Epithelial cell of proximal tubule (primary cell): ENCODE results near the gene TINCR. TPM values are rescaled to one million over a fixed set of nuclear protein-coding genes. Genes with fewer than 3 reads are reported as not detected.
"Not testable (repeated sequence)": the region's sequence is repeated elsewhere in the genome, so short reads cannot be mapped to it uniquely, and the experiment has no call there.

Experiments
- DNase-seq: peaks from one replicate; pipeline ENCODE4 v3.0.0-alpha.2; 2011; ENCODE audit warnings: low read depth
- H3K4me3 ChIP-seq: 2 replicates; pipeline ENCODE4 v1.5.1; 2011; ENCODE audit warnings: low read depth, mild to moderate bottlenecking, low read length
- CTCF ChIP-seq: conservative IDR thresholded peaks from 2 replicates; pipeline ENCODE4 v1.5.1; 2012; ENCODE audit warnings: low read depth, mild to moderate bottlenecking, low read length
- total RNA-seq: library from RNA; depleted of rRNA; stranded (reverse); fragments of >200 nt; gene quantifications from 2 replicates; pipeline ENCODE4 v1.2.3, GENCODE V29; 2015

The TINCR gene
- total RNA-seq, 1 donor from 2014 or later, result not detected

- TF ChIP-seq CTCF, result no peak
- H3K4me3 ChIP-seq, result no peak overlapping the region
- DNase-seq, result no peak
These were observed 22.7 kb downstream of the TINCR start for GRCh38 chr19:5545051-5545450.

- H3K4me3 ChIP-seq, result no peak overlapping the region
- DNase-seq, result no peak
- TF ChIP-seq CTCF, result peak; percentile 20
These were observed 25.1 kb downstream of the TINCR start for GRCh38 chr19:5542665-5543064.

- no peak for DNase-seq
- no peak overlapping the region for H3K4me3 ChIP-seq
- no peak for TF ChIP-seq CTCF
These were observed 26.3 kb downstream of the TINCR start for GRCh38 chr19:5541456-5541855.

- no peak overlapping the region for H3K4me3 ChIP-seq
- DNase-seq, result no peak
- no peak for TF ChIP-seq CTCF
These were observed 27.5 kb downstream of the TINCR start for GRCh38 chr19:5540208-5540607.

- no peak for DNase-seq
- H3K4me3 ChIP-seq, result no peak overlapping the region
- no peak for TF ChIP-seq CTCF
These were observed 29.9 kb downstream of the TINCR start for GRCh38 chr19:5537870-5538269.

GRCh38 chr19:5536982-5537579 is 30.7 kb downstream of the TINCR start:
- H3K4me3 ChIP-seq, DNase-seq: not testable (repeated sequence)

GRCh38 chr19:5536337-5536894 is 31.3 kb downstream of the TINCR start:
- no peak for TF ChIP-seq CTCF
- H3K4me3 ChIP-seq, result no peak overlapping the region

More at GRCh38 chr19:5536337-5536894, 31.3 kb downstream of the TINCR start:
- no peak for DNase-seq
